HepG2 (cell line): ENCODE data around the gene C5. TPM values are rescaled to one million over a fixed set of nuclear protein-coding genes. Genes with fewer than 3 reads are reported as not detected.
A peak's percentile ranks its signal among the peaks of the same experiment; 100 is the strongest.

ENCODE experiments used
- ATF6 ChIP-seq: sonication (generic); formaldehyde crosslinking; conservative IDR thresholded peaks from 2 replicates; pipeline ENCODE4 v1.4.0; 2020; ENCODE audit warnings: missing genetic modification reagents
- E2F2 ChIP-seq: sonication (generic); formaldehyde crosslinking; IDR thresholded peaks from 2 replicates; pipeline ENCODE4 v1.4.0; 2020; ENCODE audit warnings: missing genetic modification reagents, borderline replicate concordance
- HNRNPH1 ChIP-seq: fragments of 200-400 bp; formaldehyde crosslinking; optimal IDR thresholded peaks from 2 replicates; pipeline ENCODE3; 2017; ENCODE audit warnings: mild to moderate bottlenecking, low read depth, low read length
- SKIL ChIP-seq: sonication (generic); formaldehyde crosslinking; IDR thresholded peaks from 2 replicates; pipeline ENCODE4 v1.8.0; 2022; ENCODE audit warnings: missing genetic modification reagents, mild to moderate bottlenecking, moderate library complexity, borderline replicate concordance
- THAP11 ChIP-seq: IDR thresholded peaks from 2 replicates; pipeline ENCODE4 v1.6.1; 2016; ENCODE audit warnings: missing biosample characterization, missing genetic modification reagents
- TRAFD1 ChIP-seq: sonication (generic); formaldehyde crosslinking; IDR thresholded peaks from 2 replicates; pipeline ENCODE4 v1.5.1; 2020; ENCODE audit warnings: missing genetic modification reagents, mild to moderate bottlenecking, borderline replicate concordance
- ZBTB2 ChIP-seq: sonication (generic); formaldehyde crosslinking; IDR thresholded peaks from 2 replicates; pipeline ENCODE4 v1.8.0; 2022; ENCODE audit warnings: low read depth, missing genetic modification reagents
- ZBTB21 ChIP-seq: sonication (generic); formaldehyde crosslinking; IDR thresholded peaks from 2 replicates; pipeline ENCODE4 v1.4.0; 2020; ENCODE audit warnings: missing genetic modification reagents
- ZNF136 ChIP-seq: sonication (generic); formaldehyde crosslinking; IDR thresholded peaks from 2 replicates; pipeline ENCODE4 v1.8.1; 2022; ENCODE audit warnings: low read depth, mild to moderate bottlenecking, moderate library complexity, missing genetic modification reagents
- ZNF224 ChIP-seq: sonication (generic); formaldehyde crosslinking; IDR thresholded peaks from 2 replicates; pipeline ENCODE4 v1.5.0; 2020; ENCODE audit warnings: mild to moderate bottlenecking, missing genetic modification reagents
- ZNF280B ChIP-seq: sonication (generic); formaldehyde crosslinking; IDR thresholded peaks from 2 replicates; pipeline ENCODE4 v1.5.0; 2020; ENCODE audit warnings: missing genetic modification reagents, mild to moderate bottlenecking, borderline replicate concordance
- ZNF552 ChIP-seq: sonication (generic); formaldehyde crosslinking; IDR thresholded peaks from 2 replicates; pipeline ENCODE4 v1.9.0; 2022; ENCODE audit warnings: missing genetic modification reagents, mild to moderate bottlenecking, borderline replicate concordance
- ZNF883 ChIP-seq: sonication (generic); formaldehyde crosslinking; IDR thresholded peaks from 2 replicates; pipeline ENCODE4 v1.5.1; 2020; ENCODE audit warnings: mild to moderate bottlenecking, missing genetic modification reagents; ENCODE audit errors: not compliant biosample characterization
- ZSCAN29 ChIP-seq: sonication (generic); formaldehyde crosslinking; conservative IDR thresholded peaks from 2 replicates; pipeline ENCODE4 v1.4.0; 2020; ENCODE audit warnings: mild to moderate bottlenecking, missing genetic modification reagents
- polyA plus RNA-seq, 8 experiments: library from polyadenylated mRNA; depleted of rRNA in 3 of 8; stranded (reverse) in 7 of 8; unstranded in 1 of 8; fragments of >200 nt; fragmentation: Illumina TruSeq in 4 of 8; extraction: Trizol in 4 of 8; gene quantifications; 2 replicates each; pipeline versions ENCODE4 v1.2.1 to v1.2.3, GENCODE V29; 2011 to 2016; ENCODE audit warnings: low read depth in 4 of 8, missing spikeins in 1 of 8, mixed read lengths in 1 of 8; ENCODE audit not compliant: insufficient read depth in 1 of 8
- total RNA-seq, 5 experiments: library from RNA; depleted of rRNA; stranded (reverse); fragments of >200 nt; fragmentation: Illumina TruSeq; extraction: Trizol; gene quantifications; 2 replicates each; pipeline ENCODE4 v1.2.3, GENCODE V29; 2016; ENCODE audit warnings: low read depth in 1 of 5

The C5 gene
- total and polyA plus RNA-seq, 2 of the 13 experiments (the other 11 are each of a cell fraction or from before 2014, with no cell fraction given): 57.6 to 192 TPM

GRCh38 chr9:121074370-121075250 is 24.5 kb upstream of the C5 start, which contains the start of gene CNTRL (continued):
- TF ChIP-seq ZNF280B (CRISPR knock-in tag) (peak; percentile 96), E2F2 (CRISPR knock-in tag) (peak; percentile 90; the same call in 1 of the 2 replicates), ZBTB2 (no peak), ATF6 (no peak), THAP11 (peak; percentile 64), ZNF136 (CRISPR knock-in tag) (peak; percentile 62; the same call in 1 of the 2 replicates), TRAFD1 (CRISPR knock-in tag) (no peak), ZBTB21 (CRISPR knock-in tag) (no peak), SKIL (CRISPR knock-in tag) (peak; percentile 37; the same call in 1 of the 2 replicates), ZNF224 (CRISPR knock-in tag) (peak; percentile 98; the same call in 1 of the 2 replicates), HNRNPH1 (no peak), ZNF552 (CRISPR knock-in tag) (peak; percentile 91), ZSCAN29 (CRISPR knock-in tag) (peak; percentile 65; the same call in 1 of the 2 replicates), ZNF883 (CRISPR knock-in tag) (peak; percentile 98)
